VCaP (cell line): ENCODE results near the gene COL2A1.

Source experiments
- H3K27ac ChIP-seq: fragments of 450-650 bp; 2 replicates; pipeline ENCODE4 v1.5.1; 2017
- CTCF ChIP-seq: fragments of 450-650 bp; conservative IDR thresholded peaks from 2 replicates; pipeline ENCODE4 v1.5.1; 2017; ENCODE audit warnings: mild to moderate bottlenecking, moderate library complexity

Gene COL2A1

GRCh38 chr12:48022676-48023385 lies 18.6 kb upstream of the COL2A1 start:
- H3K27ac ChIP-seq: peak overlapping the region; percentile 98

GRCh38 chr12:48022180-48022521 lies 17.9 kb upstream of the COL2A1 start:
- TF ChIP-seq CTCF: no peak
- peak overlapping the region; percentile 98 for H3K27ac ChIP-seq

More at GRCh38 chr12:48022676-48023385, 18.6 kb upstream of the COL2A1 start:
- TF ChIP-seq CTCF: no peak

GRCh38 chr12:48021485-48022179 lies 17.4 kb upstream of the COL2A1 start:
- H3K27ac ChIP-seq: peak overlapping the region; percentile 98
- no peak for TF ChIP-seq CTCF

GRCh38 chr12:48019639-48020265 lies 15.5 kb upstream of the COL2A1 start:
- no peak overlapping the region for H3K27ac ChIP-seq
- TF ChIP-seq CTCF: no peak

GRCh38 chr12:48018618-48018995 lies 14.3 kb upstream of the COL2A1 start:
- TF ChIP-seq CTCF: no peak
- H3K27ac ChIP-seq: no peak overlapping the region

GRCh38 chr12:48017921-48018617 lies 13.8 kb upstream of the COL2A1 start:
- no peak overlapping the region for H3K27ac ChIP-seq
- TF ChIP-seq CTCF: no peak

- H3K27ac ChIP-seq: no peak overlapping the region
- no peak for TF ChIP-seq CTCF
Observed at GRCh38 chr12:48017496-48017895, 13.2 kb upstream of the COL2A1 start.
